HG03442 (cell line): ENCODE measurements around the gene TBC1D22A.

Experiments used
- ATAC-seq: cut with Tn5 transposase; IDR thresholded peaks from one replicate; pipeline ENCODE4 v1.9.1; 2021; ENCODE audit warnings: mild to moderate bottlenecking, moderate library complexity; ENCODE audit not compliant: unreplicated experiment

Gene TBC1D22A

GRCh38 chr22:46829117-46829891 lies 66.9 kb downstream of the TBC1D22A start:
- ATAC-seq, result no peak

- no peak for ATAC-seq
Observed at GRCh38 chr22:46829941-46830715, 67.7 kb downstream of the TBC1D22A start.

GRCh38 chr22:46830841-46831240 lies 68.4 kb downstream of the TBC1D22A start:
- ATAC-seq, result no peak

DNA sequence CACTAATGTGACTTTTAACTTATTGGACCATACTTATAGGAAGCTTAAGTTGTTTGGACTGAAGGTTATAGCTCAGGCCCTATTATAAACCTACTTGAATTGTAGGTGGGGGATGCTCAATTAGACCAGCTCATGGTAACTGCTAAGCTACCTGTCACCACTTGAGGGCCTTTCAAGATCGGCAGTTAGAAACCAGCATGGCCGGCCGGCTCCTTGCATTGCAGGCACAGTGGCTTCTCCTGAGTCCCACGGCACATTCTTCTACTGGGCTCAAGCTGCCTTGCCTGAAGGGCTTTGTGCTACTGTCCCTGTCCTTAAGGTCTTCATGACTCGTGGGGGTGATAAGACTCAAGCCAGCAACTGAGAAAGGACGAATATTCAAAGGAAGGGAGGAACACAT lies 70.8 kb downstream of the TBC1D22A start:
- no peak for ATAC-seq

DNA sequence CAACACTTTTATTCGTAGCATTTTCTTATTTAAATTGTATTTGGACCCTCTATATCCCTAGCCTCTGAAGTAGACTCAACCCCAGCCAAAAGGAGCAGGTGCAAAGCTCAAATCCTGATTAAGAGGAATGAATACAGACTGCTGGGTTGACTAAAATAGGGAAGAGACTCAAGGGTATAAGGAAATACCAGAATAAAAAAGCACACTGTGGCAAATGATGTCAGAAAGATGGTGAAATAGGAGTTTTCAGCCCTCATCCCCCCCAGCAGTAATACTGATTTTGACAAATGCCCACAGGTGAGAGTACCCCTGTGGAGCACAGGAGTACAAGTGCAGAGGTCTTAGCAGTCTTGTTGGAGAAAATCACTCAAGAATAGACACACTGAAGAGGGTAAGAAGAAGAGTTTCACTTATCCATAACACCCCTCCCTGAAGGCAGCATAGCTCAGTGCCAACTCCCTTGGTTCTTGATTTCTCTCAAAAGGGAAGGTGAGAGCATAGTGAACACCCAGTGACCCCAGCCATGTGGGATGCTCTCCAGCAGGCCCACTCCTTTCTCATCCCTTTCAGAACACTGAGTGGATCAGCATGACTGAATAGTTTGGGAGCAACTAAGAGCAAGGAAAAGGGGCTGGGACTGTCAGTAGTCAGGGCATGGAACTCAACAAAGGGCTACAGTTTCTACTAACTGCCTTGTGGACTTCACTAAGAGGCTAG lies 71.7 kb downstream of the TBC1D22A start:
- no peak for ATAC-seq

DNA sequence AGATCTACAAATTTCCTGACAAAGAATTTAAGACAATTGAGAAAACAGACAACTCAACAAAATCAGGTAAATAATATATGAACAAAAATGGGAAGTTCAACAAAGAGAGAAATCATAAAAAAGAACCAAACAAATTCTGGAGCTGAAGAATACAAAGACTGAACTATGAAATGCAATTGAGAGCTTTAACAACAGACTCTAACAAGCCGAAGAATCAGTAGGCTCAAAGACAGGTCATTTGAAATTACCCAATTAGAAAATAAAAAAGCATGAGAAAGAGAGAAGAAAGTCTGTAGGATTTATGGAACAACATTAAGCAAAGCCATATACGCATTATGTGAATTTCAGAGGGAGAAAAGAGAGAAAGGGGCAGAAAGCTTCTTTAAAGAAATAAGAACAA lies 72.8 kb downstream of the TBC1D22A start:
- no peak for ATAC-seq

GRCh38 chr22:46835693-46836092 lies 73.2 kb downstream of the TBC1D22A start:
- ATAC-seq, result no peak

GRCh38 chr22:46841522-46841921 lies 79.1 kb downstream of the TBC1D22A start:
- ATAC-seq, result no peak

- no peak for ATAC-seq
Observed at GRCh38 chr22:46842606-46843005, 80.2 kb downstream of the TBC1D22A start.

- ATAC-seq, result no peak
Observed at GRCh38 chr22:46843821-46844255, 81.4 kb downstream of the TBC1D22A start.

GRCh38 chr22:46844606-46845210 lies 82.3 kb downstream of the TBC1D22A start:
- no peak for ATAC-seq

- no peak for ATAC-seq
Observed at GRCh38 chr22:46845296-46846149, 83.1 kb downstream of the TBC1D22A start.

- no peak for ATAC-seq
Observed at GRCh38 chr22:46846150-46846831, 83.8 kb downstream of the TBC1D22A start.

DNA sequence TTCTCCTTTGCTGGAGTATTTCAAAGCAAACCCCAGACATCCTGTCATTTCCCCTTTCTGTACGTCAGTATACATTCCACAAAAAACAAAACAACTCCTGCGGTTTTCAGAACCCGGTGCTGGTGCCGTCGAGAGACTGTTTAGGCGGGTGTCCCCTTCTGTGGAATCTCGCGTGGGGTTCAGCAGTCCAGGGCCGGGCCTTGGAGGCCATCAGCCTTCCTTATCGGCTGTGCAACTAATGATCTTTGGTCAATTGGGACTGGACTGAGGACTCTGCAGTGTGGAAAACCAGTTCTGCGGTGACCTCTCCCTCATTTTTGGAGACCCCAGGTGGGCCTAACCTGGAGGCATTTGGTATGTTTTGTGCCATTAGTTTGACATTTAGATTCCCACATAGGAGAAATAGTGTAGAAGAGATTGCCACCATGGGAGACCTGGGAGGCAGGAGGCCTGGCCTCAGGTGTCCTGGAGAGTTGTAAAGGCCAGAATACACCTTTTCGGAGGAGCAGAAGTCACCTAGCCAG lies 84.4 kb downstream of the TBC1D22A start:
- no peak for ATAC-seq

GRCh38 chr22:46848197-46848596 lies 85.7 kb downstream of the TBC1D22A start:
- no peak for ATAC-seq

DNA sequence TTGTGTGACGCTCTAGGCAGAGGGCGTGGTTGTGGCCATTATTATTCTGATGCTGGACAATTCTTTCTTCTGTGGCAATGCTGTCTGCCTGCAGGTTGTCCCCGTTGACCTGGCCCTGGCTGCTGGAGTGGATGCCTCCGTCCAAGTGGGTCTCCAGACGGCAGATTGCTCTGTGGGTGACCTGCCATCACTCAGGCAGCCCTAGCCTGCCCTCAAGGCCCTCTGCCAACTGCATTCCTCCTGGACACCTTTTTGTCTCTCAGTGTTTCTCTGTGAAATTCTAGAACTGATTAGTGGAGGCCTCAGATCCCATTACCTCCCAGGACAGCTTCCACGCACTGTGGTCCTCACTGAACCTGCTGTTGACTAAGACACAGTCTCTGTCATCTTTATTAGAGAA lies 86.7 kb downstream of the TBC1D22A start:
- no peak for ATAC-seq

GRCh38 chr22:46849951-46850350 lies 87.5 kb downstream of the TBC1D22A start:
- ATAC-seq, result no peak

GRCh38 chr22:46851311-46851710 lies 88.9 kb downstream of the TBC1D22A start:
- no peak for ATAC-seq

DNA sequence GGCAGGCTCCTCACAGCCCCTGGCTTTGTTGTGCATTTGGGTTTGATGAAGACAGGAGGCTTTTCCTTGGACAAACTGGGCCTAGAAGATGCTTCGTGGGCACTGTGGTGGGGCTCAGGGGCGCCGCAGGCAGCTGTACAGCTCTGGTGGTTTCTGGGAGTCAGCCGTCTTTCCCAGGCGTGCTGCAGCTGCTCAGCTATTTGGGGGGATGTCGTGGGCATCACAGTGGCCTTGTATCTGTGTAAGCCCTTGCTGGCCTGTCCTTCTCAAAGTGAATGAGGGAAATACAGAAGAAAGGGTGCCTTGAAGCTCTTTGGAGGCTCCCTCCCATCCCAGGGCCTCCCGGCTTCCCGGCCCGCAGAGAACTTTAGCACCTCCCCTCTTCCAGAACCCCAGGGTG lies 89.5 kb downstream of the TBC1D22A start:
- no peak for ATAC-seq
